RPMI8226 (cell line): ENCODE results near the gene AARS2.
"Not testable (repeated sequence)": the region's sequence is repeated elsewhere in the genome, so short reads cannot be mapped to it uniquely, and the experiment has no call there.

Experiments used
- DNase-seq: peaks from one replicate; pipeline ENCODE4 v3.0.0-alpha.2; 2015

The AARS2 gene

DNA sequence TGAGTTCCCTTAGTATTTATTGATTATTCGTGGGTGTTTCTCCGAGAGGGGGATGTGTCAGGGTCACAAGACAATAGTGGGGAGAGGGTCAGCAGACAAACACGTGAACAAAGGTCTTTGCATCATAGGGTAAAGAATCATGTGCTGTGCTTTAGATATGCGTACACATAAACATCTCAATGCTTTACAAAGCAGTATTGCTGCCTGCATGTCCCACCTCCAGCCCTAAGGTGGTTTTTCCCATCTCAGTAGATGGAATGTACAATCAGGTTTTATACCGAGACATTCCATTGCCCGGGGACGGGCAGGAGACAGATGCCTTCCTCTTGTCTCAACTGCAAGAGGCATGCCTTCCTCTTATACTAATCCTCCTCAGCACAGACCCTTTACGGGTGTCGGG lies 15.1 kb upstream of the AARS2 start:
- not testable (repeated sequence) for DNase-seq

DNA sequence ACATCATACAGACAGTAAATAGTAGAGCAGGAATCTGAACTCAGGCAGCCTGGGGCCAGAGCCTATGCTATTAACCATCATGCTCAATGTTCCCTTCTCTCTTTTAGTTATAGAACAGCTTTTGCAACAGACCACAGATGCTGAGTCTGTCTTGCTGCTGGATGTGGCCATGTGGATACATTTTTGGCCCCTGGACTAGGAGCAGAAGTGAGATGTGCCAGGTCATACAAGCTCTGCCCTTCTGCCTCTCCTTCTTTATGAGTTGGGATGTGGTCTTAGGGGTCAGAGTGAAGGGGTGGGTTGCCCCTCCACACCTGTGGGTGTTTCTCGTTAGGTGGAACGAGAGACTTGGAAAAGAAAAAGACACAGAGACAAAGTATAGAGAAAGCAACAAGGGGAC lies 14.6 kb upstream of the AARS2 start:
- no peak for DNase-seq

DNA sequence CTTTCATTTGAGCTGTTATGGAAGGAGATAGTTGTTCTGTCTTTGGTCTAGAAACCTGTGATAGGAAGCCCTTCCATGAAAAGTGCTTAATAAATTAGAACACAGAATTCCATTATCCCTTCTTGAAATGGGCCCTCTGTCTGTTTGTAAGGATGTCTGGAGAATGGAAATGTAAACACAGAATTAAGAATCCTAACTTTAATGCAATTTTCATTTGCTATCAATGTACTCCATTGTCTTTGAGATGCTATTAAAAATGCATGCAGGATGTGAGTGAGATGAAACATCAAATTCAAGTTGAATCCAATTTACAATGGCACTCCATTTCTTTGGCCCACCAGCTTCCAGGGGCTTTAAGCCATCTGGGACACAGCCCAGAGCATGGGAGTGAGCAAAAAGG lies 13.9 kb upstream of the AARS2 start:
- no peak for DNase-seq

DNA sequence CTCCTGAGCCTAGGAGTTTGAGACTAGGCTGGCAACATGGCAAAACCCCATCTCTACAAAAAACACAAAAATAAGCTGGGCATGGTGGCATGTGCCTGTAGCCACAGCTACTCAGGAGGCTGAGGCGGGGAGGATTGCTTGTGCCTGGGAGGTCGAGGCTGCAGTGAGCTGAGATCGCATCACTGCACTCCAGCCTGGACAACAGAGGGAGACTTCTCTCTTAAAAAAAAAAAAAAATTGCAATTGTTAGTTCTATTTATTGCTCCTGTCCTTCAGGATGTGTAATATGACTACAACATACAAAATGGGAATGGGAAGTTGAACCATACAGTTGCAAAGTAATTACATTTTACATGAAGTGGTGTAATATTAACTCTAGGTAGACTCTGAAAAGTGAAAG lies 8.1 kb upstream of the AARS2 start:
- DNase-seq, result no peak

DNA sequence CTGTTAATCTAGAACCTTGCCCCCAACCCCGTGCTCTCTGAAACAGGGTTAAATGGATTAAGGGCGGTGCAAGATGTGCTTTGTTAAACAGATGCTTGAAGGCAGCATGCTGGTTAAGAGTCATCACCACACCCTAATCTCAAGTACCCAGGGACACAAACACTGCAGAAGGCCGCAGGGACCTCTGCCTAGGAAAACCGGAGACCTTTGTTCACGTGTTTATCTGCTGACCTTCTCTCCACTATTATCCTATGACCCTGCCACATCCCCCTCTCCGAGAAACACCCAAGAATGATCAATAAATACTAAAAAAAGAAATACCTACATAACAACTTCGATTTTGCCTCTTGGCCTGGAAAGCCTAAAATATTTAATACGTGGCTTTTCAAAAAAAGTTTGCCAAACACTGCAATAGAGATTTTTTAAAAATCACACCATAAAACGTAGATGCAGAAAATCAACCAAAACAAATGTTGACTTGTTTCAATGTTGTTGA lies 4.0 kb upstream of the AARS2 start:
- DNase-seq, result not testable (repeated sequence)

DNA sequence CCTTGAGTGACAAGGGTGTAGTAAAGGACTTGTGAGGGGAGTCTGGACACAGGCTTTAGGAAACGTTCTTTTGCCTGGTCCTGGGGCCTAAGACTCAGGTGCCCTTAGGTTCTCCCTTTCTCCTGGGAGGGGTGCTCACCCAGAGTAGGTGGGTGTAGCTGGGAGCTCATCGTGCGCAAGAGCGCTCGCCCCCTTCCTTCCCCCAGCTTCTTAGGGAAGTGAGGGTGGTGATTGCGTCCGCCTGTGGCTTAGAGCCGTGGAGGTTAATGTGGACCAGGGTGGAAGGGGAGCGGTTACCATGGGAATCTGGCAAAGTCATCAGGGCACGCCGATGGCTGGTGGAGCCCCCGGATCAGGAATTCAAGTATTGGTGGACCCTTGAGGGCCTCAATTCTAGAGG lies 3.3 kb upstream of the AARS2 start:
- DNase-seq, result no peak

DNA sequence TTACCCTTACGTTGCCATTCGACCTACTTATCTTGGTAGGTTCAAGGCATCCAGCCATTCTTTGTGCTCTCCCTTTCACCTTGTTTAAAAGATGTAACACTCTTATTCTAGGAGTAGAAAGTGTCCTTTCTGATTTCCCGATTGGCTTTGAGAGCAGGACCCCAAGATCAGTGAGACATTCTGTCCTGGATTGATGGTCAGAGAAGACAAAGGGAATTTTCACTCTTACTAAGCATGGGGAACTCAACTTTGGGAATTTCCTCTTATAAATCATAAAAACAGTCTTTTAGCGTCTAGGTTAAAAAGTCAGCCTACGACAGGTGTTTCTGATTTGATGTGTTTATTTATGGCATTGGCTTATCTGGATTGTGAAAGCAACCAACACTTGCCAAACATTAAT lies 2.8 kb upstream of the AARS2 start:
- no peak for DNase-seq

DNA sequence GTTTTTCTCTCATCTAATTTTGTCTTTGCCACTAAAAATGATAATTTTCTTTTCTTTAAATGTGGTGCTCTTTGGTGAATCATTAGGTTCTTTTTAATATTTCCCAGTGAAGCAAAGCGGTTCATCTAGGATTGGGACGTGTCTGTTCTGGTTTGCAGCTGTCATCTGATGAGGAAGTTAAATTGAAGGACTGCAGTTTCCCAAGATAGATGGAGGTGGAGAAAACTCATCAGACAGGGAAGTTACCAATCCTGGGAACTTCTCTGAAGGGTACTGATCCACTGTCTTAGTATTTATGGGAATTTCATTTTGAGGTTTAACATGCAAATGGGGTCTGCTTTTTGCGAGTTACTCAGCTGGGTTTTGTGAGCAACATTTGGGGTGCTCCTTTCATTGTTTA lies 2.4 kb upstream of the AARS2 start:
- no peak for DNase-seq

DNA sequence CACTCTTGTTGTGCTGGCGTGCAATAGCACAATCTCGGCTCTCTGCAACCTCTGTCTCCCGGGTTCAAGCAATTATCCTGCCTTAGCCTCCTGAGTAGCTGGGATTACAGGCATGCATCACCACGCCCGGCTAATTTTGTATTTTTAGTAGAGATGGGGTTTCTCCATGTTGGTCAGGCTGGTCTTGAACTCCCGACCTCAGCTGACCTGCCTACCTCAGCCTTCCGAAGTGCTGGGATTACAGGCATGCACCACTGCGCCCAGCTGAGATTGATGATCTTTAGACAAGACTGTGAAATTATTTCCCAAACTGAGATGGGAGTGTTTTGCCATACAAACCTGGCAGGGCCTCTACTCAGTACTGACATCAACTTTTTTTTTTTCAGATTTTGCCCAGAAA lies 1.5 kb upstream of the AARS2 start:
- DNase-seq, result not testable (repeated sequence)

DNA sequence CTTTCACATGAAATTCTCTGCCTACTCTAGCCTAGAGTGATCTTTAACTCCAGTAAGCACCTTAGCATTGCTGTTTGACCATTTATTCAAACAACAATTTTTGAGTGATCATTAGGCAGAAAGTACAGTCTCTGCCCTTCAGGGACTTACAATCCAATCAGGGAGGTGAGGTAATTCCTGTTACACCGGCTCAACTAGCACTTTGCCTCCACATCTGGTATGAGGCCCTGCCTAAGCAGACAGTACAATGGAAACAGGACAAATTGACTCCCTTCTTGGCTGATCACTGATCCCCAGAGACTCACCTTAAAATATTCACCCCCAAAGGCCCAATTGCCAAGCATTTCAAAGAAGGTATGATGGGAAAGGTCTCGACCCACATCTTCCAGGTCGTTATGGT lies 1.4 kb downstream of the AARS2 start:
- no peak for DNase-seq

DNA sequence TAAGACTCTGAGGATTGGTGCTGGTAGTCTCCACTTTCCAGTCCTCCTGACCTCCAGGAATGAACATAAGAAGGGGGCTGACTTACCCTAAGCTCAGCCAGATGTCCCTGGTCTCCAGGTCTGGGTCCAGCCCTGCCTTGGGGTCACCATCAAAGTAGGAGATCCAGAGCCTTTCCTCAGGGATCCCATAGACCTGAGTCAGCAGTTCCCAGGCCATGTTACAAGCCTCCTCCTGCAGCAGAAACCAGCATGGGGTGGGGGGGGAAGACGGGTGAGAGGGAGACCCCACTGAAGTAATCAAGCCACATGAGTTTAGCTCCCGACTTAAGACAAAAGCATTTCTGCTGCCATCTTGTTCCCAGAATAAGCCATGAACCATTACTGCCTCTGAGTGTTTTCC lies 1.8 kb downstream of the AARS2 start:
- no peak for DNase-seq

DNA sequence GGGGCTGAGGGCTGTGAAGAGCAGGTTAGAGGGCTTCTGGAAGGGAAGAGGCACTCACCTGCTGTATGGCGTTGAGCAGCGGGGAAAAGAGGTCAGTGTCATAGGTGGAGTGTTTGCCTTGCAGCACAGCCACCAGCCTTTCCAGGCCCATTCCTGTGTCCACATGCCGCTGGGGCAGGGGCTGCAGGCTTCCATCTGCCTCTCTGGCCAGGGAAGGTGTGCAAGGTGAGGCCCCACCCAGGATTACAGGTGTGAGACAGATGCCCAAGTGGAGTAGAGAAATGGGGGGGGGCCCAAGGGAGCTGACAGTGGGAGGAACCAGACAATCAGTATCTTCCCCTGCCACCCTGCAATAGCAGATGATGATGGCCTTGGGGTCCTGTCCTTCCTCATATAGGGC lies 2.9 kb downstream of the AARS2 start:
- DNase-seq, result no peak

DNA sequence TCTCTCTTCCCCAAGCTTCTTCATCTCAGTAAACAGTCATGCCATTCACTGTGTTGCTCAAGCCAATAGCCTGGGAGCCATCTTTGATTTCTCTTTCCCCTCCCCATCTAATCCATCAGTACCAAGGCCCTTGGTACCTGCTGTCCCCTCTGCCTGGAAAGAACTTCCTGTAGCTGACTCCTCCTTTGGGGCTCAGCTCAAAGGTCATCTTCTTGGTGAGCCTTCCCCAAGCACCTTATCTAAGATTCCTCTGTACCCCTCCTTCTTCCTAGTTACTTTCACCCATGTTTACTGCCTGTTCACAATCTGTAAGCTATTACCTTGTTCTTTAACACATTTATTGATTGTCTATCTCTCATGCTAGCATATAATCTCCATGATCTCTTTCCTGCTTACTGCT lies 3.5 kb downstream of the AARS2 start:
- DNase-seq, result no peak

DNA sequence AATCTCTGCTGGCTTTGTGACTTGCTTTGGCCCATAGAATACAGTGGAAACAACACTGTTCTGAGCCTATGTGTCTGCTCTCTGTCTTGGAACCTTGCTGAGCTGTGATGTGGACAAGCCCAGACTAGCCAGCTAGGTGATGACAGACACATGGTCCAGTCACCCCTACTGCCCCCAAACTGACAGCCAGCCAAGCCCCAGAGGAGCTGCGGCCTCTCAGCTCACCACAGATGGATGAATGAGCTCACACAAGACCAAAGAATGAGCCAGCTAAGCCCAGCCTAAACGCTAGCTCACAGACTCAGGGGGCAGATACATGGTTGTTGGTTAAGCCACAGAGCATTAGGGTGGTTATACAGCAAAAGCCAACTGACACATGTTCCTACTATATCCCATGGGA lies 4.1 kb downstream of the AARS2 start:
- no peak for DNase-seq

DNA sequence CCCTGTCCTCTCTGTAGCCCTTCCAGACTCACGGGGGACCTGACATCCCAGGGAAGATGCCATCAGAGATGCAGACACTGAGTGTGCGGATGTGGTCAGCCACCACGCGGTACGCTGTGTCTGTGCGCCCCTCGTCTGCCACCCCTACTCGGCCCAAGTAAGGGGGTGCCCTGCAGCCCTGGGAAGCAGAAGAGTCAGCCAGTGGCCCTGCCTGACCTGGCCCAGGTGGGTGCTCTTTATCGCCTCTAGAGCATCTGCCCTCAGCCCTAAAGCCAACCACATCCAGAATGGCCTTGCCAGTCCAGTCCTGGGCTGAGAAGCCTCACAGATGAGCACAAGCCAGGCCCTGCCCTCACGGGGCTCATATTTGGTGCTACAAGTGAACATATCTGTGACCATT lies 5.9 kb downstream of the AARS2 start:
- DNase-seq, result no peak

DNA sequence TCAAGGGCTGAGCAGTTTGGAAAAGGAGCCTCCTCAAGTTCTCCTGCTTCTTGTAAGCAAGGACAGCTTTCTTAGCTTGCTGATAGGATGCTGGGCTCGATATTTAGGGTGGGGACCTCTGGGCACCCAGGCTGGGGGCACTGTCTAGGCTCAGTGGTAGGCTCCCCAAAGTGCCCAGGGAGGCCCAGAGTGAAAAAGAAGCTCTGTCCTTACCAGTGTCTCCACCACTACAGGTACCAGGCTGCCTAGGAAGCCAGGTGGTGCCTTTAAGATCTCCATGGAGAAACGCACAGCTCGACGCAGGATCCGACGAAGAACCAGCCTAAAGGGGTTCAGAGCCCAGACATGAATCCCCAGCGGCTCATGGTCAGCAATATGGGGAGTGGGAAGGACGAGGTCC lies 6.4 kb downstream of the AARS2 start:
- DNase-seq, result no peak

DNA sequence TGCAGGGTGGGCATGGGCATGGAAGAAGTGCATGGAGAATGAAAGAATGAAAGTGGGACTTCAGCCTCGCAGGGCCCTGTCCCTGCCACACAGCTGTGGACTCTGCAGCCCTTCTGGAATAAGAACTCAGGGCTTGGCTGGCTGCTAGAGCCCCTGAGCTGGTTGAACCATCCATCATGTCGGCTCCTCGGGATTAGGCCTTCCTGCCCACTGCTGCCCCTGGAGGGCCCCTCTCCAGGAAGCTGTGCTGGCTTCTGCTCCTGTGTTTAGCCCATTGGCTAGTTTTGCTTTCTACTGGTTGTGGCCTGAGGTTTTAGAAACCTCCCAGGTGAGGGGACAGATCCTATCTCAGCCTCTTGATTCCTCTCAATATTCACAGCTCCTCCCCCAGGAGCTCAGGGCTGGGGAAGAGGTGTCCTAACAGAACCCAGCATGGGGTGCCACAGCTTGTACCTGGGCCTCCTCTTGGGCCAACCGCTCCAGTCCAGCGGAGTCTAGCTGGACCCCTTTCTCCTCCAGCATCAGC lies 7.9 kb downstream of the AARS2 start:
- no peak for DNase-seq

DNA sequence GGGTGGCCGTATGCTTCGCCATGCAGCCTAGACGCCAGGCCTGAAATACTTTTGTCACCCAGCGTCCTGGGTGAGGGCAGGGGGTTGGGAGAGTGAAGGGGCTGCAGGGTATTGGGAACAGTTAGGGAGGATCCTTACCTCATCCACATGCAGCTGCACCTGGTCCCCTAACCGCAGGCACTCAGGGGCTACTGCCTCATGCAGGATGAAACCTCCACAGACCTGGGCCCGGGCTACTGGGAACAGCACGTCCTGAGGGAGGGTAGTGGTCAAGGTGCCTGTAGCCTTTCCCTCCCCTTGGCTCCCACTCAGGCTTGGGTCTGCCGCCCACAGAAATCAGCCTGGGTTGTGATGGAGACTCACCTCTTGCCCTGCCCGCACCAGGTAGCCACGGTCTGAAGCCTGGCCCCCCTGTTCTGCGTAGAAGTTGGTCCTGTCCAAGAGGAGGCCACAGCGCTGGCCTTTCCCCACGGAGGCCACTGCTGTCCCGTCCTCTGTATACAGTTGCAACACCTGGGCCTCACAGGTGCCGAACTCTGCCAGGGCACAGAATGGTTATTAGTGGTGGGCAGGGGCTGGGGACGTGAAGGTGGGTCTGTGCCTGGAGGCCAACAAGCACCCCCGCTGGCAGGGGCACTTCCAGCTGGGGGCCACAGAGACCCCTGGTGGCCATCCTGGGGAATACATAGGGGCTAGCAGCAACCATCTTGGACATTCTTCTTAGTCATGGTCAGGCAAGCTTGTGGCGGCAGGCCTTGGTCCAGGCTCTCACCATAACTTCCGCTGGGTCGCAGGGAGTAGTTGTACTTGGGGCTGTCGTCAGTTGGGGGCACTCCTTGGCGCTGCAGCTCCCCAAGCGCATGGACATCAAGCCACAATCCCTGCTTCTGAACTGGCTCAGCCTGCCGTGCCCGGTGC lies 8.6 kb downstream of the AARS2 start:
- DNase-seq, result peak; percentile 50

DNA sequence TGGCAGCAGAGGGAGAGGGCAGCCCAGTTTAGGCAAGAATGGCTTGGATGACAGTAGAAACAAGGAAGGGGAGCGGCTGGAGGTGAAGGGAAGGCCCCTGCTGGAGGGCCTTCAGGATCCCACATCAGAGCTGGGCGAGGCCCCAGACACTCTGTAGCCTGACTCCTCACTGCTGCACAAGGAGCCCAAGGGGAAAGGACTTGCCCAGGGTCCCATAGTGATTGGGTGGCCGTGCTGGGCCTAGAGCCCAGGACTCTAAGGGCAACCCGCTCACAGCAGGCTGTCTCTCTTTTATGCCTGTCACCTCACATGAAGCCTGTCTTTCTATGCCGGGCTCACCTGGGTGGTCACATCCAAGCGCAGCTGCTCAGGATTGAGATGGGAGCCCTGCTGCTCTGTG lies 9.3 kb downstream of the AARS2 start:
- DNase-seq, result no peak

DNA sequence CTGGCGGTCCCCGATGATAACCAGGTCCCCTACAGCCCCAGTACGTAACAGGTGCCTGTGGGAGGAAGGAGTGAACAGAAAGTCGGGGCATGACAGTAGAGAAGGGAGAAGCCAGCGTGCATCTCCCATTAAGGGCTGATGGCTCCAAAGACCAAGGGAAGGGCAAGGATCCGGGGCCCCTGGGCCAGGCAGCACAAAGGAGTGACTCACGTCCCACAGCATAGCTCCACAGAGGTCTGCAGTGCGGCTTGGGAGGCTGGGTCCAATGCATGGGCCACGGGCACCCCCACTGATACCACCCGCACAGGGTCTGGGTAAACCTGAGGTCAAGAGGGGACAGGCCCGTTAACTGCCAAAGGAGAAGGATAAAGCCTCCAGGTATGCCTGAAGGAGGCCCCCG lies 10.3 kb downstream of the AARS2 start:
- DNase-seq, result no peak

DNA sequence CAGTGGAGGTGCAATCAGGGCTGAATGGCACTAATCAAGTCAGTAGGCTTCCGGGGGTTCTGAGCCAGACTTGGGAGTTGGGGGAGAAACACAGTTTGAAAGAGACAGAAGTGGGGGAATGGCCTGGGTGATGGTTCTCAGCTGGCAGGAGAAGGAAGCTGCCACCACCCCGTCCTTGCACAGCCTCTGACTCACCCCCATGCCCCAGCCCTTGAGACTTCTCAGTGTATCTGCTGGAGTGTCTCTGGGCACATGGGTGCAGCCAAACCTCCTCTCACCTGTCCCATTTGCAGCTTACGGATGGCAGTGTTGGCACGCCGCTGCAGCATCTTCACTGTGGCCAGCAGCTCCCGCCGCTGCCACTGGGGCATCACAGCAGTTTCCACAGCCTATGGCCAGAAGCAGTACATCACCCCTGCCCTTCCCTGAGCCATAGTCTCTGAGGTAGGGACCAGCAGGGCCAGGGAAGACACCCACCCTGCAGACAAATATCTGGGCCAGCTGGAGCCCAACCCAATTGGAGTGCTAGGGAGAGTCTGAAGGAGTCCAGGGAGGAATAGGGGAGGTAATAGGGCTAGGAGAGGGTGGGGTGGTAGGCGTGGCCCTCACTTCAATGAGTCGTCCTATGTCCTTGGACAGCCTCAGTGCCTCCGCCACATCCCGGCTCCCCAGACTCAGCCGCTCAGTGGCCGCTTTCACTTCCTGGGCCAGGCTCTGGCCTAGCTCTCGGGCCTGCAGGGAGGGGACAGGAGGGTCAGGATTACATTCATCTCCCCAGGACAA lies 11.2 kb downstream of the AARS2 start:
- no peak for DNase-seq

DNA sequence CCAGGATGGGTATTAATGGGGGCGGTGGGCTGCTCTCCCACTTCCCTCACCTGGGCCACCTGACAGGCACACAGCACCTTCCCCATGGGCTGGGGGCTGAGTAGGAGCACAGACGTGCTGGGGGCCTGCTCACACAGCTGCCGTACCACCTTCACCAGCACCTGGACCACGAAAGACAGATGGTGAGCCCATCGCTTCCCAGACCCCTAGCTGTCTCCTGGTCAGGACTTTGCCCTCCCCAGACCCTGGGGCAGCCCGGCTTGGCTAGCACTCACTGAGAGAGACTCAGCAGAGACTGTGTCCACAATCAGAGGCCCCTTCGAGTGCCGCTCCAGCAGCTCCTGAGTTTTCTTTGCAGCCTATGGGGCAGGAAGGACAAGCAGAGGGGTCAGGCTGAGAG lies 12.0 kb downstream of the AARS2 start:
- DNase-seq, result no peak

DNA sequence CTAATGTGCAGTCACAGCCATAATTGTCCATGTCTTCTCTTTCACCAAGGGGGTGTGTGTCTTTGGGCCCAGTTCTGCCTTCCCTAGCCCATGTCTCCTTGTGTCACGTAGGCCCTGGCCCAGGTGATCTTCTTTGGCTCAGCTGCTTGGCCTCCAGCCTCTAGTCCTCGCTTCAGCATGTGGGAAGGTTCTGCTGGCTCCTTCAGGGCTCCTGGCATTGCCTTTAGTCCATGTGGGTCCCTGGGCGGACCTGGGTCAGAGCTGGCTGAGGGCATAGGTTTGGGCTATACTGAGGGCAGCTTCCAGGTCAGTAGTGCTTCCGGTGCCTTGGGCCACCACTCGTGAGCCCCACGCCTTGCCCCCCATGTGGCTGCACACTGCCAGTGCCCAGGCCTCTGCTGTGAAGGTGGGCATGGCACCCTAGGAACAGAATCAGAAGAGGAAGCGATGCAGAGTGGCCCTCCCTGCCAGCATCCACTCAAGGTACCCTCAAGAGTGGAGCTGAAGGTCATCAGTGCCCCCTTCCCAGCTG lies 12.8 kb downstream of the AARS2 start:
- DNase-seq, result no peak

DNA sequence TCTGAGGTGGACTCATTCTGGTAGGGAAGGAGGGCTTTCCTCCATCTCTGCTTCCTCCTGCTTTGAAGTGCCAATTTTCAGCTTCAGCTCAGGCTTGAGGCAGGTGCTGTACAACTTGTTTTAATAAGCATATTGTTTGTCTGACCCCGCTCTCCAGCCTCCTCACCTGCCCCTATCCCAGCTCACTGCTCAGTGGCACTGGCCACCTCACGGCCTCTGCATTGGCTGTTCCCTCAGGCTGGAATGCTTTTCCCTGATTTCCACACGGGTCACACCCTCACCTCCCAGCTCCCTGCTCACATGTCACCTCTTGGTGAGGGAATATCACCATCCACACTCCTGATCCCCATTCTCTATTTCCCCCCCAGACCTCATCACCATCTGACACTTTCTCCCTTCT lies 14.3 kb downstream of the AARS2 start:
- no peak for DNase-seq
